Smooth muscle cell (in vitro differentiated cells): Measurements from ENCODE around the gene FBXO44. TPM values are rescaled to one million over a fixed set of nuclear protein-coding genes. Genes with fewer than 3 reads are reported as not detected.

Experiments
- DNase-seq: peaks from one replicate; lab custom pipeline; 2025; ENCODE audit not compliant: unreplicated experiment; lab: John Stamatoyannopoulos, UW
- H2AFZ ChIP-seq: fragments of 200-600 bp; sonication (generic); 2 replicates; pipeline ENCODE4 v1.6.0; 2016; ENCODE audit warnings: antibody characterized with exemption, low read depth, mild to moderate bottlenecking
- H3F3A ChIP-seq: fragments of 200-600 bp; sonication (generic); 2 replicates; pipeline ENCODE4 v1.6.0; 2017; ENCODE audit warnings: antibody characterized with exemption, low read depth
- H3K27ac ChIP-seq: fragments of 200-600 bp; sonication (generic); 2 replicates; pipeline ENCODE4 v1.5.1; 2016; ENCODE audit warnings: low read depth, mild to moderate bottlenecking
- H3K27me3 ChIP-seq: fragments of 200-600 bp; sonication (generic); 2 replicates; pipeline ENCODE4 v1.6.1; 2016; ENCODE audit warnings: low read depth, mild to moderate bottlenecking
- H3K36me3 ChIP-seq: fragments of 200-600 bp; sonication (generic); 2 replicates; pipeline ENCODE4 v1.5.1; 2016; ENCODE audit warnings: low read depth
- H3K4me1 ChIP-seq: fragments of 200-600 bp; sonication (generic); 2 replicates; pipeline ENCODE4 v1.5.1; 2016; ENCODE audit warnings: low read depth
- H3K4me2 ChIP-seq: fragments of 200-600 bp; sonication (generic); 2 replicates; pipeline ENCODE4 v1.6.0; 2016; ENCODE audit warnings: mild to moderate bottlenecking
- H3K4me3 ChIP-seq: fragments of 200-600 bp; sonication (generic); 2 replicates; pipeline ENCODE4 v1.5.1; 2016; ENCODE audit warnings: mild to moderate bottlenecking
- H3K79me2 ChIP-seq: fragments of 200-600 bp; sonication (generic); 2 replicates; pipeline ENCODE4 v1.6.0; 2016; ENCODE audit warnings: low read depth, mild to moderate bottlenecking
- H3K9ac ChIP-seq: fragments of 200-600 bp; sonication (generic); 2 replicates; pipeline ENCODE4 v1.6.0; 2016; ENCODE audit warnings: low read depth
- H3K9me3 ChIP-seq: fragments of 200-600 bp; sonication (generic); replicated peaks from 2 replicates; pipeline ENCODE4 v1.5.1; 2016; ENCODE audit warnings: low read depth
- H4K20me1 ChIP-seq: fragments of 200-600 bp; sonication (generic); 2 replicates; pipeline ENCODE4 v1.6.0; 2016; ENCODE audit warnings: low read depth
- CTCF ChIP-seq: fragments of 200-600 bp; sonication (generic); IDR thresholded peaks from 2 replicates; pipeline ENCODE4 v1.5.1; 2017; ENCODE audit warnings: borderline replicate concordance, mild to moderate bottlenecking, antibody characterized with exemption; ENCODE audit not compliant: insufficient read depth, poor library complexity, severe bottlenecking
- WGBS: methylation state at CpG from one replicate; pipeline ENCODE4 v1.1.7; 2016; ENCODE audit warnings: low lambda C conversion rate; 5-methylcytosine and 5-hydroxymethylcytosine counted together
- polyA plus RNA-seq: library from polyadenylated mRNA; unstranded; fragments of >200 nt; fragmentation: Nextera tagmentation; extraction: Ambion mirVana; gene quantifications from 2 replicates; pipeline ENCODE4 v1.2.1, GENCODE V29; 2016
- total RNA-seq: library from RNA; depleted of rRNA; stranded (reverse); fragments of >200 nt; gene quantifications from 2 replicates; pipeline ENCODE4 v1.2.3, GENCODE V29; 2014

Gene FBXO44
- total and polyA plus RNA-seq, 2 experiments from 2014 or later, result 9.0 to 16.2 TPM

GRCh38 chr1:11707621-11708276, 53.1 kb downstream of the FBXO44 start:
- Histone ChIP-seq H3K4me2 (no peak overlapping the region), H3K36me3 (no peaks in the 10 kb centered on the region), H3F3A (no peaks in the 10 kb centered on the region), H3K79me2 (no peaks in the 10 kb centered on the region), H3K27me3 (no peaks in the 10 kb centered on the region), H3K4me1 (peaks cover 5% of the 10 kb centered on the region), H2AFZ (no peak overlapping the region), H3K4me3 (no peak overlapping the region), H3K27ac (no peak overlapping the region), H4K20me1 (no peaks in the 10 kb centered on the region), H3K9me3 (no peaks in the 10 kb centered on the region), H3K9ac (no peak overlapping the region)
- 70% methylated on average over 17 of the region's 17 CpGs for WGBS
- no peak for TF ChIP-seq CTCF
- no peak for DNase-seq

- Histone ChIP-seq H3K27ac (no peak overlapping the region), H2AFZ (no peak overlapping the region), H3K4me3 (no peak overlapping the region), H3K9me3 (no peaks in the 10 kb centered on the region), H3K4me1 (peaks cover 5% of the 10 kb centered on the region), H4K20me1 (no peaks in the 10 kb centered on the region), H3K79me2 (no peaks in the 10 kb centered on the region), H3K9ac (no peak overlapping the region), H3F3A (no peaks in the 10 kb centered on the region), H3K27me3 (no peaks in the 10 kb centered on the region), H3K36me3 (no peaks in the 10 kb centered on the region), H3K4me2 (no peak overlapping the region)
- DNase-seq, result no peak
- WGBS, result 89% methylated on average over 11 of the region's 11 CpGs
- no peak for TF ChIP-seq CTCF
Observed at GRCh38 chr1:11708554-11709350, 54.1 kb downstream of the FBXO44 start.

GRCh38 chr1:11711490-11711889, 56.8 kb downstream of the FBXO44 start:
- DNase-seq, result no peak
- Histone ChIP-seq H3K9ac (no peak overlapping the region), H3K27ac (no peak overlapping the region), H3K27me3 (no peaks in the 10 kb centered on the region), H3K4me3 (no peak overlapping the region), H3K4me2 (no peak overlapping the region), H3K4me1 (no peaks in the 10 kb centered on the region), H3K36me3 (no peaks in the 10 kb centered on the region), H3F3A (no peaks in the 10 kb centered on the region), H3K79me2 (no peaks in the 10 kb centered on the region), H4K20me1 (no peaks in the 10 kb centered on the region), H3K9me3 (no peaks in the 10 kb centered on the region), H2AFZ (no peak overlapping the region)
- 96% methylated on average over 5 of the region's 5 CpGs for WGBS
- no peak for TF ChIP-seq CTCF
